Smooth muscle cell (in vitro differentiated cells): ENCODE measurements around the gene ZNF470. TPM values are rescaled to one million over a fixed set of nuclear protein-coding genes. Genes with fewer than 3 reads are reported as not detected.
A peak's percentile ranks its signal among the peaks of the same experiment; 100 is the strongest.

Experiments
- DNase-seq: peaks from one replicate; lab custom pipeline; 2025; ENCODE audit not compliant: unreplicated experiment; lab: John Stamatoyannopoulos, UW
- H2AFZ ChIP-seq: fragments of 200-600 bp; sonication (generic); 2 replicates; pipeline ENCODE4 v1.6.0; 2016; ENCODE audit warnings: antibody characterized with exemption, low read depth, mild to moderate bottlenecking
- H3F3A ChIP-seq: fragments of 200-600 bp; sonication (generic); 2 replicates; pipeline ENCODE4 v1.6.0; 2017; ENCODE audit warnings: antibody characterized with exemption, low read depth
- H3K27ac ChIP-seq: fragments of 200-600 bp; sonication (generic); 2 replicates; pipeline ENCODE4 v1.5.1; 2016; ENCODE audit warnings: low read depth, mild to moderate bottlenecking
- H3K27me3 ChIP-seq: fragments of 200-600 bp; sonication (generic); 2 replicates; pipeline ENCODE4 v1.6.1; 2016; ENCODE audit warnings: low read depth, mild to moderate bottlenecking
- H3K36me3 ChIP-seq: fragments of 200-600 bp; sonication (generic); 2 replicates; pipeline ENCODE4 v1.5.1; 2016; ENCODE audit warnings: low read depth
- H3K4me1 ChIP-seq: fragments of 200-600 bp; sonication (generic); 2 replicates; pipeline ENCODE4 v1.5.1; 2016; ENCODE audit warnings: low read depth
- H3K4me2 ChIP-seq: fragments of 200-600 bp; sonication (generic); 2 replicates; pipeline ENCODE4 v1.6.0; 2016; ENCODE audit warnings: mild to moderate bottlenecking
- H3K4me3 ChIP-seq: fragments of 200-600 bp; sonication (generic); 2 replicates; pipeline ENCODE4 v1.5.1; 2016; ENCODE audit warnings: mild to moderate bottlenecking
- H3K79me2 ChIP-seq: fragments of 200-600 bp; sonication (generic); 2 replicates; pipeline ENCODE4 v1.6.0; 2016; ENCODE audit warnings: low read depth, mild to moderate bottlenecking
- H3K9ac ChIP-seq: fragments of 200-600 bp; sonication (generic); 2 replicates; pipeline ENCODE4 v1.6.0; 2016; ENCODE audit warnings: low read depth
- H3K9me3 ChIP-seq: fragments of 200-600 bp; sonication (generic); replicated peaks from 2 replicates; pipeline ENCODE4 v1.5.1; 2016; ENCODE audit warnings: low read depth
- H4K20me1 ChIP-seq: fragments of 200-600 bp; sonication (generic); 2 replicates; pipeline ENCODE4 v1.6.0; 2016; ENCODE audit warnings: low read depth
- CTCF ChIP-seq: fragments of 200-600 bp; sonication (generic); IDR thresholded peaks from 2 replicates; pipeline ENCODE4 v1.5.1; 2017; ENCODE audit warnings: borderline replicate concordance, mild to moderate bottlenecking, antibody characterized with exemption; ENCODE audit not compliant: insufficient read depth, poor library complexity, severe bottlenecking
- WGBS: methylation state at CpG from one replicate; pipeline ENCODE4 v1.1.7; 2016; ENCODE audit warnings: low lambda C conversion rate; 5-methylcytosine and 5-hydroxymethylcytosine counted together
- polyA plus RNA-seq: library from polyadenylated mRNA; unstranded; fragments of >200 nt; fragmentation: Nextera tagmentation; extraction: Ambion mirVana; gene quantifications from 2 replicates; pipeline ENCODE4 v1.2.1, GENCODE V29; 2016
- total RNA-seq: library from RNA; depleted of rRNA; stranded (reverse); fragments of >200 nt; gene quantifications from 2 replicates; pipeline ENCODE4 v1.2.3, GENCODE V29; 2014

ZNF470 gene
- total and polyA plus RNA-seq, 2 experiments from 2014 or later: 1.4 to 2.5 TPM

DNA sequence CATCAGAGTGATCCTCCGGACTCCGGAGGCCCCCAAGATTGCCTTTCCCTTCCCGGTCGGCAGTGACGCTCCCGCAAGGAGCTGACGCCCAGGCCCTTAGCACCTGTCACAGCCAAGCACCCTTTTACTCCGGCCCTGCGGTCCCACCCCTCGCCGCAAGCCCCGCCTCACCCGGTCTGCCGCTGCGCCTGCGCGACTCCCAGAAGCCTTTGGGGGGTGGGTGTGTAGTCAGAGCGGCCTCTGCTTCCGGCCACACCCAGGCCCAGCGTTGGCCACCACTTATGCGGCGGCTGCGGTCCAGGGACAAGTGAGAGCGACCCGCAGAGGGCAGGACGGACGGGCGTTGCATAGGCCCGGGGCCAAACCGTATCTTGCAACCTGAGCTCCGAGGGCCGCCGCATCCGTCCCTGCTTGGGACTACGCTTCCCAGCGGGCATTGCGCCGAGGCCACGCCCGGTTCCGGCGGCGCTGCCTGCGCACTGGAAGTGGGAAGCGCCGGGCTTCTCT is 29.0 kb upstream of the ZNF470 start:
- WGBS: 2% methylated on average over 38 of the region's 46 CpGs
- H3K4me2 ChIP-seq: peak overlapping the region; percentile 74
- H3K9ac ChIP-seq: no peak overlapping the region
- peaks cover 4% of the 10 kb centered on the region for H3K9me3 ChIP-seq
- peak; percentile 86 for DNase-seq
- H3K27ac ChIP-seq: peak overlapping the region; percentile 51
- no peaks in the 10 kb centered on the region for H3K4me1 ChIP-seq
- no peaks in the 10 kb centered on the region for H3K27me3 ChIP-seq
- no peak for TF ChIP-seq CTCF
- H3K79me2 ChIP-seq: no peaks in the 10 kb centered on the region
- no peaks in the 10 kb centered on the region for H4K20me1 ChIP-seq
- H3K4me3 ChIP-seq: peak overlapping the region; percentile 81
- peak overlapping the region; percentile 85 for H2AFZ ChIP-seq
- H3F3A ChIP-seq: no peaks in the 10 kb centered on the region
- H3K36me3 ChIP-seq: peaks cover 12% of the 10 kb centered on the region

DNA sequence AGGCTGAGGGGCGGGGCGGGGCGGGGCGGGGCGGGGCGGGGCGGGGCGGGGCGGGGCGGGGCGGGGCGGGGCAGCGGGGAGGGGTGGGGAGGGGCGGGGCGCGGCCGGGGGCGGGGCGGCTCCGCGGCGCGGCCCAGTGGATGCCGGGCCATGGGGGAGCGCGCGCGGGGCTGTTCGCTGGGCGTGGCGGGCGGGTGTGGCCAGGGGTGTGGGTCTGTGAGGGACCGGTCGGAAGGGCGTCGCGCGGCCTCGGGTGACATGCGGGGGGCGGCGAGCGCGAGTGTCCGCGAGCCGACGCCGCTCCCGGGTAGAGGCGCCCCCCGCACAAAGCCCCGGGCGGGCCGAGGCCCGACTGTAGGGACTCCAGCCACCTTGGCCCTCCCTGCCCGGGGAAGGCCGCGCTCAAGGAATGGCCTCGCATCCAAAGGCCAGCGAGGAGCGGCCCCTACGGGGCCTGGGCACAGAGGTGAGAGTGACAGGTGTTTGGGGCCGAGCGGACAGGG is 28.5 kb upstream of the ZNF470 start, which contains the start of gene ZFP28:
Gene ZFP28 (plus strand): TSS at position 188 of the 503 bp plus-strand sequence. CDS start 71 bp downstream, at position 259.
- H3K4me2 ChIP-seq: peak within 1 kb of the TSS; percentile 88
- no peak for TF ChIP-seq CTCF
- peak; percentile 71 for DNase-seq
- under 1% methylated on average over 16 of the region's 65 CpGs for WGBS
- H3K36me3 ChIP-seq: peaks cover 16% of the 10 kb centered on the region
- peaks cover 4% of the 10 kb centered on the region for H3K9me3 ChIP-seq
- H3K4me1 ChIP-seq: no peaks in the 10 kb centered on the region
- no peaks in the 10 kb centered on the region for H3K79me2 ChIP-seq
- H3K27me3 ChIP-seq: no peaks in the 10 kb centered on the region
- no peaks in the 10 kb centered on the region for H3F3A ChIP-seq
- peak within 1 kb of the TSS; percentile 51 for H3K27ac ChIP-seq
- peak within 1 kb of the TSS; percentile 81 for H3K4me3 ChIP-seq
- H3K9ac ChIP-seq: peak within 1 kb of the TSS; percentile 34
- H4K20me1 ChIP-seq: no peaks in the 10 kb centered on the region
- H2AFZ ChIP-seq: peak within 1 kb of the TSS; percentile 85

DNA sequence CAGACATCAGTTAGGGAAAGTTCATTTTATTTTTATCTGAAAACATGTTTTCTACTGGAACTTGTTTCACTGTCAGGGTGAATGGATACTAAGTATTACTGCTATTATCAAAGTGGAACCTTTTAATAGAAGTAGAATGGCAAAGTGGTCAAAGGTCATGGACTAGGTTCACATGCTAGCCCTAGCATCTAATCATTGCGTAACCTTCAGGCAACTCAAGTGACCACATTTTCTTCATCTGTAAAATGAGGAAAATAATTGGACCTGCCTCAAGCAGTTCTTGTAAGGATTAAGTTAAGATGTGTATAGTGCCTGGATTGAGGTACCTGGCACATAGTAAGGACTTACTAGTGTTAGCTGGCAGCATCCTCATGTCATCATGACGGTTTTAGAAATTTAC is 23.5 kb upstream of the ZNF470 start:
- Histone ChIP-seq H3F3A (no peaks in the 10 kb centered on the region), H3K4me2 (no peak overlapping the region), H3K4me3 (no peak overlapping the region), H3K36me3 (peaks cover 61% of the 10 kb centered on the region), H3K27me3 (no peaks in the 10 kb centered on the region), H3K4me1 (no peaks in the 10 kb centered on the region), H3K9ac (no peak overlapping the region), H2AFZ (no peak overlapping the region), H3K9me3 (peaks cover 27% of the 10 kb centered on the region), H3K27ac (no peak overlapping the region), H4K20me1 (no peaks in the 10 kb centered on the region), H3K79me2 (peaks cover 4% of the 10 kb centered on the region)
- no peak for TF ChIP-seq CTCF
- no peak for DNase-seq
- 89% methylated on average over 2 of the region's 2 CpGs for WGBS

DNA sequence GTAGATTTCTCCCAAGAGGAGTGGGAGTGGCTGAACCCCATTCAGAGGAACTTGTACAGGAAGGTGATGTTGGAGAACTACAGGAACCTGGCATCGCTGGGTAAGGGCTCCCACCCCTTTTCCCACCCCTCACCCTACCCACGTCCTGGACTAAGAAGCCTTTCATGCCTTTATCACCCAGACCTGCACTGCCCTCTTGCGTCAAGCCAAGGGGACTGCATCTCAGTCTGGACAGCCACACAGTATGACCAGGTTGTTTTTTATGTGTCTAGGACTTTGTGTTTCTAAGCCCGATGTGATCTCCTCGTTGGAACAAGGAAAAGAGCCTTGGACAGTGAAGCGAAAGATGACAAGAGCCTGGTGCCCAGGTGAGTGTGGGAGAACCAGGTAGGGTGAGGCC is 19.7 kb upstream of the ZNF470 start:
- Histone ChIP-seq H3K36me3 (peaks cover 89% of the 10 kb centered on the region), H3K4me1 (no peaks in the 10 kb centered on the region), H3K27me3 (no peaks in the 10 kb centered on the region), H3K9me3 (peaks cover 60% of the 10 kb centered on the region), H3F3A (no peaks in the 10 kb centered on the region), H3K9ac (no peak overlapping the region), H3K27ac (no peak overlapping the region), H2AFZ (no peak overlapping the region), H3K4me3 (no peak overlapping the region), H3K79me2 (peaks cover 4% of the 10 kb centered on the region), H3K4me2 (no peak overlapping the region), H4K20me1 (no peaks in the 10 kb centered on the region)
- no peak for DNase-seq
- 88% methylated on average over 6 of the region's 6 CpGs for WGBS
- no peak for TF ChIP-seq CTCF
